PFSK-1 (cell line): ENCODE data around the gene APP.

Experiments
- FOXP2 ChIP-seq: optimal IDR thresholded peaks from 2 replicates; pipeline ENCODE3; 2011; ENCODE audit warnings: borderline replicate concordance, control low read depth, inconsistent platforms; ENCODE audit not compliant: insufficient read depth; ENCODE audit errors: extremely low read length, extremely low read depth
- POLR2AphosphoS5 ChIP-seq: IDR thresholded peaks from 2 replicates; pipeline ENCODE4 v1.6.1; 2012; ENCODE audit warnings: low read depth, mild to moderate bottlenecking, control low read depth, low read length, moderate library complexity
- REST ChIP-seq, 2 experiments: IDR thresholded peaks; 2 replicates each; pipeline versions ENCODE4 v1.6.1 to v1.8.0; 2011 to 2012; ENCODE audit warnings: low read depth in 2 of 2, low read length in 2 of 2, control low read depth in 1 of 2, inconsistent platforms in 1 of 2, mild to moderate bottlenecking in 1 of 2, moderate library complexity in 1 of 2; ENCODE audit not compliant: insufficient read depth in 1 of 2
- SIN3A ChIP-seq: IDR thresholded peaks from 2 replicates; pipeline ENCODE4 v1.6.1; 2012; ENCODE audit warnings: mild to moderate bottlenecking, low read length, moderate library complexity, borderline replicate concordance; ENCODE audit not compliant: insufficient read depth
- TAF1 ChIP-seq: IDR thresholded peaks from 2 replicates; pipeline ENCODE4 v1.6.1; 2012; ENCODE audit warnings: low read length, control low read depth, borderline replicate concordance; ENCODE audit not compliant: insufficient read depth

APP gene

GRCh38 chr21:26118938-26119540 lies 51.5 kb downstream of the APP start:
- TF ChIP-seq FOXP2 (no peak), REST (IDR thresholded peaks at IDR 0.05; ENCODE audit: insufficient read depth in 1 of 2, low read depth in 2 of 2, low read length in 2 of 2) (no peak), POLR2AphosphoS5 (no peak), TAF1 (no peak), SIN3A (no peak)

DNA sequence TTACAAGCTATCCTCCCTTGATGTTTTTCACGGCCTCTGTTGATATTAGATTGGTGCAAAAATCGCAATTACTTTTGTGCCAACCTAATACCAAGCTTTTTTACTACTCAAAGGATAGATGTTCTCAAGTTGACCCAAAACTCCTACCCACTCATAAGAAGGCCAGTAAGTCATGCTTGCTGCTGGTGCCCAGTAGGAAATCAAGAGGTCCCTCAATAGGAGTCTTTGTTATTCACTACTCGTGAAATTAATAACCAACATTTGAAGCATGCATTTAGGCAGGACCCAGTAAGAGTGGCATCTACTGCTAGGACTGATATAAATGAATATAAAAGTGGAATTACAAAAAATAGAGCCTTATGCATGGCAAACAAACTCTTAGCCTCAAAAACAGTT lies 52.6 kb downstream of the APP start:
- TF ChIP-seq REST (IDR thresholded peaks at IDR 0.05; ENCODE audit: insufficient read depth in 1 of 2, low read depth in 2 of 2, low read length in 2 of 2): no peak
- TF ChIP-seq POLR2AphosphoS5: no peak
- no peak for TF ChIP-seq TAF1
- no peak for TF ChIP-seq SIN3A
- TF ChIP-seq FOXP2: no peak

DNA sequence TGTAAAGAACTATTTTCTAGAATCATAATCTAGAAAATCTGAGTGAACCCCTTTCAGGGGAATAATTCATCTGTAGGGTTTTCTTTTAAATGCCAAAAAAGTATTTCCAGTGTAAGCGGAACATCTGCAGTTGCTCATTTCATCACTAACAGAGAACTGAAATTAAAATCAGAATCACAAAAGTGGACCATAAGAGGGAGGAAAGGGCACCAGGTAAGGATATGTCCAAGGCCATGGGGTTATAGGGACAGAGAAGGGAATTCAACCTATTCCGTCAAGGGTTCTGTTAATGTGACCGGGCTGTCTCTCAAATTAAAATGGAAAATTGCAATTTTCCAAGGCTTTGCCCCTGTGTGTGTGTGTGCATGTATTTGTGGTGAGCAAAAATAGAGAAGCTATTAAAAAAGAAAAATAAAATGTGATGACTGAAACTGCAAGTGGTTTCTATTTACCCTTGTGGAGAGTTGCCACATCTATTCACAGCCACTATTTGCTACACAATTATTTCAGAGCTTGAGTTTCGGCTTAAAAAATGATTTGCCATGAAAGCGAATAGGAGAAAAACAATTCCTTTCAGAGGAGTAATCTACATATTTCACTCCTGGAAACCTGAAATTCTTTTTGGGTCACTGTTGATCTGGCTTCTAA lies 53.1 kb downstream of the APP start:
- TF ChIP-seq POLR2AphosphoS5: no peak
- TF ChIP-seq SIN3A: no peak
- TF ChIP-seq FOXP2: no peak
- no peak for TF ChIP-seq REST (IDR thresholded peaks at IDR 0.05; ENCODE audit: insufficient read depth in 1 of 2, low read depth in 2 of 2, low read length in 2 of 2)
- TF ChIP-seq TAF1: no peak

GRCh38 chr21:26116456-26117011 lies 54.0 kb downstream of the APP start:
- TF ChIP-seq FOXP2 (no peak), POLR2AphosphoS5 (no peak), SIN3A (no peak), REST (IDR thresholded peaks at IDR 0.05; ENCODE audit: insufficient read depth in 1 of 2, low read depth in 2 of 2, low read length in 2 of 2) (no peak), TAF1 (no peak)
